HepG2 (cell line): ENCODE measurements around the gene PPP1R7. TPM values are rescaled to one million over a fixed set of nuclear protein-coding genes. Genes with fewer than 3 reads are reported as not detected.

Source experiments
- ATAC-seq: fragments of 200-7000 bp; cut with Tn5 transposase; 3 replicates; pipeline ENCODE4 v1.9.1; 2020; ENCODE audit warnings: mild to moderate bottlenecking, moderate library complexity
- BruUV-seq: library from RNA; stranded (reverse); fragments of 400-500 nt; replicated peaks from 2 replicates; lab custom pipeline; 2021; lab: Mats Ljungman, UMichigan
- CTCF ChIA-PET: fragments of 300-600 bp; formaldehyde crosslinking; extraction: SDS; loops from one replicate; lab custom pipeline; 2021; ENCODE audit warnings: low total read pairs, inconsistent platforms, low intra/inter-chr PET ratio; lab: Yijun Ruan, JAX
- POLR2A ChIA-PET: fragments of 350-600 bp; sonication (Branson Sonifier 250); formaldehyde crosslinking; loops from one replicate; lab custom pipeline; 2020; ENCODE audit warnings: antibody characterized with exemption, inconsistent platforms; lab: Yijun Ruan, JAX
- DNase-seq: peaks from one replicate; pipeline ENCODE4 v3.0.0-alpha.2; 2015; ENCODE audit warnings: low spot score
- FAIRE-seq: peaks from 3 replicates; lab custom pipeline; 2011; peaks lifted over from hg19 to GRCh38; lab: Jason Lieb, UNC
- H2AFZ ChIP-seq: one replicate; pipeline ENCODE4 v1.6.1; 2011; ENCODE audit warnings: low read length, inconsistent platforms
- H3K27ac ChIP-seq: fragments of 300-600 bp; 3 replicates; pipeline ENCODE4 v1.8.0; 2011; ENCODE audit warnings: mixed run types, mild to moderate bottlenecking, mixed read lengths, low read length, inconsistent platforms; ENCODE audit not compliant: insufficient read depth; ENCODE audit errors: extremely low read length
- H3K27me3 ChIP-seq, 2 experiments: fragments of 200-600 bp in 1 of 2; 2 replicates in 1 of 2; 3 replicates in 1 of 2; pipeline versions ENCODE4 v1.6.0 to v1.8.0; 2011; ENCODE audit warnings: low read length in 2 of 2, mild to moderate bottlenecking in 2 of 2, moderate library complexity in 2 of 2, inconsistent platforms in 1 of 2; ENCODE audit not compliant: insufficient read depth in 2 of 2, control insufficient read depth in 1 of 2
- H3K36me3 ChIP-seq, 2 experiments: fragments of 200-600 bp in 1 of 2; replicated peaks in 1 of 2; 2 replicates in 1 of 2; 3 replicates in 1 of 2; pipeline versions ENCODE4 v1.5.1 to v1.8.0; 2011; ENCODE audit warnings: low read length in 2 of 2, inconsistent platforms in 1 of 2; ENCODE audit not compliant: insufficient read depth in 2 of 2, control insufficient read depth in 1 of 2
- H3K4me1 ChIP-seq: 2 replicates; pipeline ENCODE4 v1.5.1; 2012; ENCODE audit warnings: low read length, inconsistent platforms; ENCODE audit not compliant: insufficient read depth
- H3K4me2 ChIP-seq: 2 replicates; pipeline ENCODE4 v1.6.0; 2011; ENCODE audit warnings: low read depth, low read length, inconsistent platforms
- H3K4me3 ChIP-seq, 3 experiments: fragments of 200-600 bp in 1 of 3; sonication (generic), shearing (Covaris generic) in 1 of 3; replicated peaks in 1 of 3; 2 replicates each; pipeline ENCODE4 v1.5.1; 2011 to 2016; ENCODE audit warnings: low read length in 3 of 3, inconsistent platforms in 2 of 3, low read depth in 2 of 3, mild to moderate bottlenecking in 2 of 3, control low read depth in 1 of 3, mixed read lengths in 1 of 3; ENCODE audit not compliant: insufficient read depth in 1 of 3
- H3K79me2 ChIP-seq: one replicate; pipeline ENCODE4 v1.6.1; 2011; ENCODE audit warnings: low read length, inconsistent platforms; ENCODE audit not compliant: insufficient read depth
- H3K9ac ChIP-seq: 2 replicates; pipeline ENCODE4 v1.6.0; 2011; ENCODE audit warnings: mild to moderate bottlenecking, low read depth, low read length, inconsistent platforms; ENCODE audit not compliant: insufficient read depth
- H3K9me3 ChIP-seq: 2 replicates; pipeline ENCODE4 v1.5.1; 2012; ENCODE audit warnings: mild to moderate bottlenecking, low read length
- H4K20me1 ChIP-seq: 2 replicates; pipeline ENCODE4 v1.6.0; 2011; ENCODE audit warnings: inconsistent platforms, mild to moderate bottlenecking, low read length, moderate library complexity; ENCODE audit not compliant: insufficient read depth
- ESRRA ChIP-seq: sonication (generic); formaldehyde crosslinking; IDR thresholded peaks from 2 replicates; pipeline ENCODE4 v1.5.1; 2020; ENCODE audit warnings: mild to moderate bottlenecking, low read depth, missing genetic modification reagents
- HOXA7 ChIP-seq: sonication (generic); formaldehyde crosslinking; IDR thresholded peaks from 2 replicates; pipeline ENCODE4 v1.8.1; 2022; ENCODE audit warnings: mild to moderate bottlenecking, missing genetic modification reagents, moderate library complexity
- IKZF1 ChIP-seq: fragments of 450-650 bp; IDR thresholded peaks from 2 replicates; pipeline ENCODE4 v1.7.1; 2016
- NCOR1 ChIP-seq: fragments of 200-600 bp; sonication (generic); IDR thresholded peaks from 2 replicates; pipeline ENCODE4 v1.7.0; 2017; ENCODE audit warnings: antibody characterized with exemption, low read length, borderline replicate concordance
- RARG ChIP-seq: sonication (generic); formaldehyde crosslinking; IDR thresholded peaks from 2 replicates; pipeline ENCODE4 v1.4.0; 2020; ENCODE audit warnings: low read depth, mild to moderate bottlenecking, missing genetic modification reagents
- SMARCE1 ChIP-seq: fragments of 450-650 bp; IDR thresholded peaks from 2 replicates; pipeline ENCODE4 v1.6.1; 2017; ENCODE audit warnings: borderline replicate concordance
- TOE1 ChIP-seq: sonication (generic); formaldehyde crosslinking; IDR thresholded peaks from 2 replicates; pipeline ENCODE4 v1.4.0; 2020; ENCODE audit warnings: mild to moderate bottlenecking, missing genetic modification reagents
- ZFP62 ChIP-seq: sonication (generic); formaldehyde crosslinking; IDR thresholded peaks from 2 replicates; pipeline ENCODE4 v1.4.0; 2020; ENCODE audit warnings: missing genetic modification reagents
- ZKSCAN5 ChIP-seq: sonication (generic); formaldehyde crosslinking; IDR thresholded peaks from 2 replicates; pipeline ENCODE4 v1.5.1; 2020; ENCODE audit warnings: mild to moderate bottlenecking, missing genetic modification reagents
- ZMYM2 ChIP-seq: sonication (generic); formaldehyde crosslinking; IDR thresholded peaks from 2 replicates; pipeline ENCODE4 v1.8.0; 2022; ENCODE audit warnings: mild to moderate bottlenecking, missing genetic modification reagents
- ZNF33A ChIP-seq: sonication (generic); formaldehyde crosslinking; IDR thresholded peaks from 2 replicates; pipeline ENCODE4 v1.5.1; 2020; ENCODE audit warnings: missing genetic modification reagents, mild to moderate bottlenecking, moderate library complexity, borderline replicate concordance
- ZNF350 ChIP-seq: sonication (generic); formaldehyde crosslinking; IDR thresholded peaks from 2 replicates; pipeline ENCODE4 v1.4.0; 2020; ENCODE audit warnings: mild to moderate bottlenecking, low read depth, missing genetic modification reagents, borderline replicate concordance
- ZNF660 ChIP-seq: sonication (generic); formaldehyde crosslinking; IDR thresholded peaks from 2 replicates; pipeline ENCODE4 v1.5.1; 2020; ENCODE audit warnings: mild to moderate bottlenecking, low read depth, missing genetic modification reagents, borderline replicate concordance
- ZNF781 ChIP-seq: sonication (generic); formaldehyde crosslinking; IDR thresholded peaks from 2 replicates; pipeline ENCODE4 v1.5.1; 2020; ENCODE audit warnings: borderline replicate concordance, mild to moderate bottlenecking, missing genetic modification reagents; ENCODE audit errors: not compliant biosample characterization
- ZSCAN25 ChIP-seq: sonication (generic); formaldehyde crosslinking; IDR thresholded peaks from 2 replicates; pipeline ENCODE4 v1.8.0; 2022; ENCODE audit warnings: mild to moderate bottlenecking, missing genetic modification reagents
- WGBS: methylation state at CpG from one replicate; pipeline ENCODE4 v1.1.6; 2017; ENCODE audit warnings: low lambda C conversion rate; 5-methylcytosine and 5-hydroxymethylcytosine counted together
- in situ Hi-C: cut with HindIII; loops from 2 replicates; pipeline ENCODE4 v1.10.0; 2017; ENCODE audit warnings: low pct_unique_long_range_greater_than_20kb; ENCODE audit not compliant: extremely low pct_ligation_motif_present
- intact Hi-C: fragments of 100-400 bp; cut with micrococcal nuclease; formaldehyde crosslinking; loops from one replicate; pipeline ENCODE4 v1.10.0; 2022; ENCODE audit not compliant: unreplicated experiment
- polyA plus RNA-seq, 8 experiments: library from polyadenylated mRNA; depleted of rRNA in 3 of 8; stranded (reverse) in 7 of 8; unstranded in 1 of 8; fragments of >200 nt; fragmentation: Illumina TruSeq in 4 of 8; extraction: Trizol in 4 of 8; gene quantifications; 2 replicates each; pipeline versions ENCODE4 v1.2.1 to v1.2.3, GENCODE V29; 2011 to 2016; ENCODE audit warnings: low read depth in 4 of 8, missing spikeins in 1 of 8, mixed read lengths in 1 of 8; ENCODE audit not compliant: insufficient read depth in 1 of 8
- total RNA-seq, 5 experiments: library from RNA; depleted of rRNA; stranded (reverse); fragments of >200 nt; fragmentation: Illumina TruSeq; extraction: Trizol; gene quantifications; 2 replicates each; pipeline ENCODE4 v1.2.3, GENCODE V29; 2016; ENCODE audit warnings: low read depth in 1 of 5

The PPP1R7 gene
- total and polyA plus RNA-seq, 2 of the 13 experiments (the other 11 are each of a cell fraction or from before 2014, with no cell fraction given), result 33.3 to 67.9 TPM

DNA sequence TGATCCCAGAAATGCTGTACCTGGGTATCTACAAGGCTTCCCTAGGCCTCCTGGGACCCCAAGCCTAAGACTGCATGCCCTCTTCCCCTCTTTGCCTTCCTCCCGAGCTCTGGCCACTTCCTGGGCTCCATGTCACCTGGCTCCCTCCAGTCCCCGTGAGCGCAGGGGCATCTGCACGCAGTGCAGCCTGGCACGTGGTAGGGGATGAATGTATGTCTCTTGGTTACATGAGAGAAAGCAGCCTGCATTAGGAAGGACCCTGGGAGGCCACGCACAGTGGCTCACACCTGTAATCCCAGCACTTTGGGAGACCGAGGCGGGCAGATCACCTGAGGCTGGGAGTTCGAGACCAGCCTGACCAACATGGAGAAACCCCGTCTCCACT, 16.8 kb upstream of the PPP1R7 start:
- ChIA-PET POLR2A (no interaction called here), CTCF (no interaction called here)
- no peak overlapping the region for H3K4me3 ChIP-seq
- ATAC-seq (no peak), FAIRE-seq (no peak), DNase-seq (no peak)
- no peak overlapping the region for H3K9ac ChIP-seq
- no peak overlapping the region for H3K27ac ChIP-seq
- no TSS peak for BruUV-seq
- H3K36me3 ChIP-seq, result peaks cover 12% of the 10 kb centered on the region in 2 experiments
- H3K4me1 ChIP-seq, result peaks cover 19% of the 10 kb centered on the region
- WGBS, result 96% methylated on average over 10 of the region's 10 CpGs
- no peaks in the 10 kb centered on the region for H3K27me3 ChIP-seq
- H4K20me1 ChIP-seq, result no peaks in the 10 kb centered on the region
- intact Hi-C loops, result no loop called here
- no peaks in the 10 kb centered on the region for H3K79me2 ChIP-seq
- in situ Hi-C loops, result no loop called here
- no peak overlapping the region for H3K4me2 ChIP-seq
- H2AFZ ChIP-seq, result no peak overlapping the region
- no peak for TF ChIP-seq ESRRA (CRISPR knock-in tag)
- no peak for TF ChIP-seq IKZF1
- no peak for TF ChIP-seq TOE1
- no peak for TF ChIP-seq SMARCE1
- TF ChIP-seq ZNF350 (CRISPR knock-in tag), result no peak
- TF ChIP-seq ZNF660 (CRISPR knock-in tag), result no peak
- no peak for TF ChIP-seq ZMYM2 (CRISPR knock-in tag)
- TF ChIP-seq ZNF33A (CRISPR knock-in tag), result no peak
- no peak for TF ChIP-seq ZSCAN25 (CRISPR knock-in tag)
- TF ChIP-seq RARG (CRISPR knock-in tag), result no peak
- TF ChIP-seq NCOR1, result no peak
- no peak for TF ChIP-seq ZKSCAN5 (CRISPR knock-in tag)
- TF ChIP-seq HOXA7 (CRISPR knock-in tag), result no peak
- no peak for TF ChIP-seq ZFP62 (CRISPR knock-in tag)
- no peak for TF ChIP-seq ZNF781 (CRISPR knock-in tag)
- no peaks in the 10 kb centered on the region for H3K9me3 ChIP-seq
